HG02610 (cell line): ENCODE measurements around the gene ZNF738.
"Not testable (repeated sequence)": the region's sequence is repeated elsewhere in the genome, so short reads cannot be mapped to it uniquely, and the experiment has no call there.

Experiments
- ATAC-seq: cut with Tn5 transposase; IDR thresholded peaks from one replicate; pipeline ENCODE4 v1.9.1; 2021; ENCODE audit warnings: mild to moderate bottlenecking, moderate library complexity; ENCODE audit not compliant: unreplicated experiment

ZNF738 gene

GRCh38 chr19:21358768-21359451, at the start of gene ZNF738:
ZNF738 (plus strand) TSS chr19:21359000; CDS start chr19:21359141, 141 bp downstream.
- peak; percentile 95 for ATAC-seq

GRCh38 chr19:21312807-21313206, 46.0 kb upstream of the ZNF738 start:
- ATAC-seq: not testable (repeated sequence)

- no peak for ATAC-seq
Observed at GRCh38 chr19:21314676-21315075, 44.1 kb upstream of the ZNF738 start.

DNA sequence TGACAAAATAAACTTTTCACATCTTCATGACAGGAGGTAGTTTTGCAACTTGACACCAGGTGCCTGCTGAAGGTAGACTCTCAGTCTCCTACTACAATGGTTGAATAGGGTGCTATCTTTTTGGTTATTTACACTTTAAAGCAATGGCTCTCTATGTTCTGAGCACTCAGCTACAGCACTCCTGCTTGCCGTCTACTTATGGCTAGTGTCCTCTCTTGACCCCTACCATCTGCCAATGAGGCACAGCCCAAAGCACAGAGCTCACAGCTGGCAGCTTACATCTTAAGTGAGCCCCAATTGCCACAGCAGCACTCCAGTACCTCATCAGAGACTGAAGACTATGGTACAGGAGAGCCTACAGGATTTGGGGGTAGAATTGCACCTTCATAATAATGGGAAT, 41.0 kb upstream of the ZNF738 start:
- no peak for ATAC-seq

GRCh38 chr19:21321134-21321533, 37.7 kb upstream of the ZNF738 start:
- ATAC-seq: no peak

- ATAC-seq: no peak
Observed at GRCh38 chr19:21321996-21322395, 36.8 kb upstream of the ZNF738 start.

- ATAC-seq: no peak
Observed at GRCh38 chr19:21322528-21322927, 36.3 kb upstream of the ZNF738 start.

GRCh38 chr19:21323000-21323399, 35.8 kb upstream of the ZNF738 start:
- no peak for ATAC-seq

DNA sequence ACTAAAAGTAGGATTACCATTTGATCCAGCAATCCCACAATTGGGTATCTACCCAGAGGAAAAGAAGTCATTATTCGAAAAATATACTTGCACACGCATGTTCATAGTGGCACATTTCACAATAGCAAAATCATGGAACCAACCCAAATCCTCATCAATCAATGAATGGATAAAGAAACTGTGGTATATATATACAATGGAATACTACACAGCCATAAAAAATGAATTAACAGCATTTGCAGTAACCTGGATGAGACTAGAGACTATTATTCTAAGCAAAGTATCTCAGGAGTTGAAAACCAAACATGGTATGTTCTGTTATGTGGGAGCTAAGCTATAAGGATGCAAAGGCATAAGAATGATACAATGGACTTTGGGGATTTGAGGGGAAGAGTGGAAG, 32.6 kb upstream of the ZNF738 start:
- no peak for ATAC-seq

DNA sequence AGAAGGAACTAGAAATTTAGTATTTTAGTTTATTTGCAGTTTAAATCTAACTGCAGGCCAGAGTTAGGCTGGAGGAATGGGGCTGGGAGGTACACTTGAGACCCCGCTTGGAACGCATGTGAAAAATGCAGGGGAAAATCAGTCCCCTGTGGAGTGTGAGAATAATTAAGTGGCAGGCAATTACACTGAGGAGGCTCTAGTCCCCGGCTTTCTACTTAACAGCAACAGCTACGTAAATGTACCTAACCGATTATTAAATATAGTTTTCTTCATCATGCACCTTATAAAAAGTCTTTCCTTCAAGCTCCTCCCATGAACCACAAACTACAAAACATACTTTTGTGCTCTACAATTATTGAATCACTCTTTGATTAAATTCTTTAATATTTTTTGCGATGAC, 30.4 kb upstream of the ZNF738 start:
- ATAC-seq: no peak

DNA sequence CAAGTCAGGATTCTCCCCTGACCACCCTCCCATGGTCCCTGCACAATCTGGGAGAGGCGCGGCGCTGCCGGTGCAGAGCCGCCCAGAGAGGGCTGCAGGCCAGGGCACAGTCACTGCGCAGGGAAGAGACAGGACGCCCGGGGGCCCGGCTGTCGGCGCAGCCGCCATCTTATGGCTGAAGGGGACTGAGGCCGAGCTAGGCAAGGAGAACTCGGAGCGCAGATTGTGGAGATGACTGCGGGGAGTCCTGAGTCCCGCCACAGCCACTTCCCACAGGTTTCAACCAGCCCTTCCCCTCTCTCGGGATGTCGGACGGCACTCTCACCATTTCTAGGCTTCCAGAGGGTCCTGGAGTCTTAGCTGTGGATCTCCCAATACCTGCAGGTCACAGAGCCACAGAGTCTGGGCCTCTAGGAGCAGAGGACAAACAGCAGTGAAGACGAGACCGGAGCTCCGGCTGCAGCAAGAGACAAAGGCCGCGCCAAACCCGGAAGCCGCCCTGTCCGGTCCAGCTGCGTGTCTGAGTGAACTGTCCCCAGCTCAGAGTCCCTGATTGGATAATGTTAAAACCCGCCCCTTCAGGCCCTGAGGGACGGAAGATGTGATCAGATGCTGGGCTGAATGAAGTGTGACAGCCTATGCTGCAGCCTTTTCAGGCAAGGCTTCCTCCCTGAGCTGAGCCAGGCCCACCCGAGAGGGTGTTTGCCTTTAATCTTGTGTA, 29.8 kb upstream of the ZNF738 start, which contains the start of gene ZNF708:
Gene ZNF708, minus strand, starts transcription at position 526 of the 721 bp plus-strand sequence. Its CDS starts 198 bp downstream, at position 328.
- peak; percentile 100 for ATAC-seq

GRCh38 chr19:21335721-21336120, 23.1 kb upstream of the ZNF738 start:
- no peak for ATAC-seq

DNA sequence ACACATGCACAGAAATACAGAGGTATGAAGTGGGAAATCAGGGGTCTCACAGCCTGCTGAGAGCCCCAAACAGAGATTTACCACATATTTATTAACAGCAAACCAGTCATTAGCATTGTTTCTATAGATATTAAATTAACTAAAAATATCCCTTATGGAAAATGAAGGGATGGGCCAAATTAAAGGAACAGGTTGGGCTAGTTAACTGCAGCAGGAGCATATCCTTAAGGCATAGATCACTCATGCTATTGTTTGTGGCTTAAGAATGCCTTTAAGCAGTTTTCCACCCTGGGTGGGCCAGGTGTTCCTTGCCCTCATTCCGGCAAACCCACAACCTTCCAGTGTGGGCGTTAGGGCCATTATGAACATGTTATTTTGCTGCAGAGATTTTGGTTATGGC, 14.0 kb upstream of the ZNF738 start:
- not testable (repeated sequence) for ATAC-seq

- ATAC-seq: no peak
Observed at GRCh38 chr19:21352830-21353229, 6.0 kb upstream of the ZNF738 start.

DNA sequence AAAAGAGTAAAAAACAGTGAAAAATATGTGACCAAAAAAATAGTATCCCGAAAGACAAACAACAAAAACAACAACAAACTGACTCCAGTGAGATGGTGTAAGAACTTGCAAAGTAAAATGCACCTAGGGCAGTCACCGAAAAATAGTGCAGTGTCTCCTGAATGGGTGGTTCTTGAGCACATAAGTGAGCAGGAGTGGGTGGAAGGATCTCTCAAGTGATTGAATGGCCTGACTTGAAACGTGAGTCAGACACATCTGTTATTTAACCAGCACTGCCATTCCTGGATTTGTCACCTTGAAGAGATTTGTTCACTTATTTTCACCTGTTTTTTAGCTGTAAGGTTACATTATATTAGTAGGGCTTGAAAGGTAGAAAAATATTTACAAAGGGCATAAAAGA, 3.5 kb downstream of the ZNF738 start:
- ATAC-seq: no peak

DNA sequence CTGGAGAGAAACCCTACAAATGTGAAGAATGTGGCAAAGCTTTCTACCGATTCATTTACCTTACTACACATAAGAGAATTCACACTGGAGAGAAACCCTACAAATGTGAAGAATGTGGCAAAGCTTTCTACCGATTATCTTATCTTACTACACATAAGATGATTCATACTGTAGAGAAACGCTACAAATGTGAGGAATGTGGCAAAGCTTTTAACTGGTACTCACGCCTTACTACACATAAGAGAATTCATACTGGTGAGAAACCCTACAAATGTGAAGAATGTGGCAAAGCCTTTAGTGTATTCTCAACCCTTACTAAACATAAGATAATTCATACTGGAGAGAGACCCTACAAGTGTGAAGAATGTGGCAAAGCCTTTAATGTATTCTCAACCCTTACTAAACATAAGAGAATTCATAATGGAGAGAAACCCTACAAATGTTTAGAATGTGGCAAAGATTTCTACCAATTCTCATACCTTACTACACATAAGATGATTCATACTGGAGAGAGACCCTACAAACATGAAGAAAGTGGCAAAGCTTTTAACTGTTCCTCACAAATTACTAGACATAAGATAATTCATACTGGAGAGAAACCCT, 25.3 kb downstream of the ZNF738 start:
- no peak for ATAC-seq

DNA sequence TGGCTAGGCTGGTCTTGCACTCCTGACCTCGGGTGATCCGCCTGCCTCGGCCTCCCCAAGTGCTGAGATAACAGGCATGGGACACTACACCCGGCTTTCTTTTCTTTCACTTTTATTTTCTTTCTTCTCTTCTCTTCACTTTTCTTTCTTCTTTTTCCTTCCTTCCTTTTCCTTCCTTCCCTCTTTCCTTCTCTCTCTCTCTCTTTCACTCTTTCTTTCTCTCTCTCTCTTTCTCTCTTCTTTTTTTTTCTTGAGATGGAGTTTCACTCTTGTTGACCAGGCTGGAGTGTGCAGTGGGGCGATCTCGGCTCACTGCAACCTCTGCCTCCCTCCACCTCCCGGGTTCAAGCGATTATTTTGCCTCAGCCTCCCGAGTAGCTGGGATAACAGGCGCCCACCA, 37.3 kb downstream of the ZNF738 start:
- ATAC-seq: no peak

DNA sequence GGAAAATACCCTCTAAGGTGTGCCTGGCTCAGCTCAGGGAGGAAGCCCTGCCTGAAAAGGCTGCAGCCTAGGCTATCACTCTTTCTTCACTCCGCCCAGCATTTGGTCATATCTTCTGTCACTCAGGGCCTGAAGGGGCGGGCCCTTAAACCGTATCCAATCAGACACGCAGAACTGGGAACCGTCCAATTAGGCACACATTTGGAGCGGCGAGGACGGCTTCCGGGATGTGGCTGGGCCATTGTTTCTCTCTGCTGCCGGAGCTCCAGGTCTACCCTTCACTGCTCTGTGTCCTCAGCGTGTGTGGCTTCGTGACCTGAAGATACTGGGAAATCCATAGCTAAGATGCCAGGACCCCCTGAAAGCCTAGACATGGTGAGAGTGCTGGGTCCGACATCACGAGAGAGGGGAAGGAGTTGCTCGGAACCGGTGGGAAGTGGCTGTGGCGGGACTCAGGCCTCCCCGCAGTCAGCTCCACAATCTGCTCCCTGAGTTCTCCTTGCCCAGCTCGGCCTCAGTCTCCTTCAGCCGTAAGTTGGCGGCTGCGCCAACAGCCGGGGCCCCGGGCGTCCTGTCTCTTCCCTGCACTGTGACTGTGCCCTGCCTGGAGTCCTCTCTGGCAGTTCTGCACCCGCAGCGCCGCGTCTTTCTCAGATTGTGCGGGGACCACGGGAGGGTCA, 38.2 kb downstream of the ZNF738 start, which contains the start of gene ZNF493:
Gene ZNF493, plus strand, starts transcription at position 241 of the 680 bp plus-strand sequence. Its CDS starts 105 bp downstream, at position 346.
- ATAC-seq: peak; percentile 100

GRCh38 chr19:21398851-21399250, 40.1 kb downstream of the ZNF738 start:
- no peak for ATAC-seq

GRCh38 chr19:21402303-21402985, 43.6 kb downstream of the ZNF738 start:
- ATAC-seq: no peak

DNA sequence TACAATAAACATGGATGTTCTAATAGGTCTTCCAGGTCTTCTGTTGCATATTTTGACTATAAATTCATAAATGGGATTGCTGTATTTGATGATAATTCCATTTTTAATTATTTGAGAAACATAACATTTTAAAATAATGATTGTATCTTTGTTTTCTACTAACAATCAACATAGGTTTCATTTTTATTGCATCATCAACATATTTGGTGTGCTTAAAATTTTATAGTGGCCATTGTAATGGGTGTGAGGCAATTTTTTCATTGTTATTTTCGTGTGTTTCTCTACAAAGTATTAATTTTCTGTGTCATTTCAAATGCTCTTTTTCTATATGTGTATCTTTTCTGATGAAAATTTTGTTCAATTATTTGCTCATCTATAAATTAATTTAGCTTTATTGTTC, 51.4 kb downstream of the ZNF738 start:
- ATAC-seq: no peak
